Neutrophil (primary cell): ENCODE measurements around the gene FAM120A.

Experiments used
- H3K27ac ChIP-seq: fragments of 200-600 bp; sonication (generic); 2 replicates; pipeline ENCODE4 v1.5.1; 2016; ENCODE audit warnings: mild to moderate bottlenecking, moderate library complexity
- H3K27me3 ChIP-seq: fragments of 200-600 bp; sonication (generic); 2 replicates; pipeline ENCODE4 v1.6.0; 2016; ENCODE audit warnings: mild to moderate bottlenecking
- H3K36me3 ChIP-seq: fragments of 200-600 bp; sonication (generic); 2 replicates; pipeline ENCODE4 v1.5.1; 2017
- H3K4me1 ChIP-seq, 2 experiments: fragments of 200-600 bp in 1 of 2; sonication (generic) in 1 of 2; 1 replicate in 1 of 2; 2 replicates in 1 of 2; pipeline versions ENCODE4 v1.5.1 to v1.6.1; 2013 to 2016; ENCODE audit warnings: low read depth in 1 of 2, low read length in 1 of 2, mild to moderate bottlenecking in 1 of 2, moderate library complexity in 1 of 2; ENCODE audit not compliant: control insufficient read depth in 1 of 2, insufficient read depth in 1 of 2
- H3K4me3 ChIP-seq, 2 experiments: fragments of 200-600 bp in 1 of 2; sonication (generic) in 1 of 2; 1 replicate in 1 of 2; 2 replicates in 1 of 2; pipeline ENCODE4 v1.5.1; 2013 to 2016; ENCODE audit warnings: low read depth in 1 of 2, low read length in 1 of 2, mild to moderate bottlenecking in 1 of 2, moderate library complexity in 1 of 2
- H3K9me3 ChIP-seq: fragments of 200-600 bp; sonication (generic); 2 replicates; pipeline ENCODE4 v1.5.1; 2016
- CTCF ChIP-seq: fragments of 200-600 bp; sonication (generic); IDR thresholded peaks from 2 replicates; pipeline ENCODE4 v1.5.1; 2016; ENCODE audit warnings: antibody characterized with exemption

Gene FAM120A

GRCh38 chr9:93595861-93596365, 144.4 kb downstream of the FAM120A start:
- TF ChIP-seq CTCF, result no peak
- no peaks in the 10 kb centered on the region for H3K27me3 ChIP-seq
- H3K36me3 ChIP-seq, result no peaks in the 10 kb centered on the region
- H3K4me1 ChIP-seq, result peaks cover 7 to 8% of the 10 kb centered on the region in 2 experiments
- H3K4me3 ChIP-seq, result no peak overlapping the region
- no peaks in the 10 kb centered on the region for H3K9me3 ChIP-seq
- H3K27ac ChIP-seq, result no peak overlapping the region

- Histone ChIP-seq H3K9me3 (no peaks in the 10 kb centered on the region), H3K4me1 (peaks cover 7 to 10% of the 10 kb centered on the region in 2 experiments), H3K4me3 (no peak overlapping the region), H3K27me3 (no peaks in the 10 kb centered on the region), H3K36me3 (no peaks in the 10 kb centered on the region), H3K27ac (no peak overlapping the region)
- TF ChIP-seq CTCF, result no peak
Observed at GRCh38 chr9:93596399-93596798, 144.9 kb downstream of the FAM120A start.

- H3K4me3 ChIP-seq, result no peak overlapping the region
- H3K36me3 ChIP-seq, result no peaks in the 10 kb centered on the region
- H3K4me1 ChIP-seq, result peaks cover 7 to 10% of the 10 kb centered on the region in 2 experiments
- no peaks in the 10 kb centered on the region for H3K9me3 ChIP-seq
- TF ChIP-seq CTCF, result no peak
- no peak overlapping the region for H3K27ac ChIP-seq
- H3K27me3 ChIP-seq, result no peaks in the 10 kb centered on the region
Observed at GRCh38 chr9:93597142-93597706, 145.7 kb downstream of the FAM120A start.

GRCh38 chr9:93597871-93598646, 146.6 kb downstream of the FAM120A start:
- H3K9me3 ChIP-seq, result no peaks in the 10 kb centered on the region

GRCh38 chr9:93598647-93599241, 147.3 kb downstream of the FAM120A start:
- H3K9me3 ChIP-seq, result no peaks in the 10 kb centered on the region
- TF ChIP-seq CTCF, result no peak
- H3K4me1 ChIP-seq, result peaks cover 7 to 10% of the 10 kb centered on the region in 2 experiments
- H3K36me3 ChIP-seq, result no peaks in the 10 kb centered on the region
- no peak overlapping the region for H3K27ac ChIP-seq
- no peaks in the 10 kb centered on the region for H3K27me3 ChIP-seq
- no peak overlapping the region for H3K4me3 ChIP-seq

More at GRCh38 chr9:93597871-93598646, 146.6 kb downstream of the FAM120A start:
- Histone ChIP-seq H3K27ac (no peak overlapping the region), H3K4me3 (no peak overlapping the region), H3K4me1 (peaks cover 7 to 10% of the 10 kb centered on the region in 2 experiments), H3K27me3 (no peaks in the 10 kb centered on the region), H3K36me3 (no peaks in the 10 kb centered on the region)
- no peak for TF ChIP-seq CTCF
